Calu3 (cell line): ENCODE measurements around the gene CGA. TPM values are rescaled to one million over a fixed set of nuclear protein-coding genes. Genes with fewer than 3 reads are reported as not detected.

Experiments used
- BruUV-seq: library from RNA; stranded (reverse); fragments of 400-500 nt; replicated peaks from 2 replicates; lab custom pipeline; 2021; lab: Mats Ljungman, UMichigan
- CTCF ChIA-PET: fragments of 300-600 bp; sonication (Branson Sonifier 250); formaldehyde crosslinking; loops from one replicate; lab custom pipeline; 2022; ENCODE audit warnings: antibody characterized with exemption; lab: Charles Lee
- DNase-seq: peaks from one replicate; pipeline ENCODE4 v3.0.0; 2022
- H3K27ac Mint-ChIP-seq: one replicate; pipeline ENCODE4 v1.8.0; 2022; ENCODE audit warnings: mixed read lengths; ENCODE audit not compliant: unreplicated experiment
- H3K27me3 Mint-ChIP-seq: one replicate; pipeline ENCODE4 v1.8.0; 2022; ENCODE audit warnings: mixed read lengths; ENCODE audit not compliant: unreplicated experiment
- H3K36me3 Mint-ChIP-seq: one replicate; pipeline ENCODE4 v1.8.0; 2022; ENCODE audit warnings: mild to moderate bottlenecking, moderate library complexity, mixed read lengths; ENCODE audit not compliant: insufficient read depth, unreplicated experiment
- H3K4me1 Mint-ChIP-seq: one replicate; pipeline ENCODE4 v1.8.0; 2022; ENCODE audit warnings: mild to moderate bottlenecking, low read depth, mixed read lengths; ENCODE audit not compliant: unreplicated experiment
- H3K4me3 Mint-ChIP-seq: one replicate; pipeline ENCODE4 v1.8.0; 2022; ENCODE audit warnings: mild to moderate bottlenecking, low read depth, moderate library complexity, mixed read lengths; ENCODE audit not compliant: unreplicated experiment
- H3K9me3 Mint-ChIP-seq: one replicate; pipeline ENCODE4 v1.8.0; 2022; ENCODE audit warnings: low read depth, mixed read lengths; ENCODE audit not compliant: unreplicated experiment
- intact Hi-C: fragments of 100-400 bp; cut with micrococcal nuclease; formaldehyde crosslinking; loops from one replicate; pipeline ENCODE4 v1.10.0; 2022; ENCODE audit not compliant: unreplicated experiment
- total RNA-seq: library from RNA; stranded (reverse); gene quantifications from 2 replicates; pipeline ENCODE4 v1.2.3, GENCODE V29; 2022
- TF ChIP-seq, protein P1 (sequence below): fragments of 200-600 bp; IDR thresholded peaks from one replicate; pipeline ENCODE4 v1.8.0; 2022; ENCODE audit warnings: antibody characterized with exemption; ENCODE audit not compliant: unreplicated experiment

Gene CGA
- total RNA-seq, 1 experiment from 2014 or later: not detected

DNA sequence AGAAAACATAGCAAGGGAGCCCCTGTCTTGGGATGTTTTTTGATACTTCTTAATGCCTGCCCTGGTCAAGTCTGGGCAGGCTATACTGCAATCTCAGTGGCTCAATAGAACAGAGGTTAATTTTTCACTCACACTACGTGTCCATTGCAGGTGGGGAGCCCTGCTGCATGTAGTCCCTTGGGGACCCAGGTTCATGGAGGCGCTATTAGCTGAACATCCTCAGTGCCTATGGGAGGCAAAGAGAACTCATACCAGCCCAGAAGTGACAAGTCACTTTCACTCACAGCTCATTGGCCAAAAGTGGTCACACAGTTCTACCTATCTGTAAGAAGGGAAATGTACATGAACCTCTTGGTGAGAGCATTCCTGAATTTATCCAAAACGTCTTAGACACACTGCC lies 23.2 kb downstream of the CGA start:
- H3K4me3 Mint-ChIP-seq: no peak overlapping the region
- no TSS peak for BruUV-seq
- peaks cover 15% of the 10 kb centered on the region for H3K27me3 Mint-ChIP-seq
- TF ChIP-seq, protein P1, sequence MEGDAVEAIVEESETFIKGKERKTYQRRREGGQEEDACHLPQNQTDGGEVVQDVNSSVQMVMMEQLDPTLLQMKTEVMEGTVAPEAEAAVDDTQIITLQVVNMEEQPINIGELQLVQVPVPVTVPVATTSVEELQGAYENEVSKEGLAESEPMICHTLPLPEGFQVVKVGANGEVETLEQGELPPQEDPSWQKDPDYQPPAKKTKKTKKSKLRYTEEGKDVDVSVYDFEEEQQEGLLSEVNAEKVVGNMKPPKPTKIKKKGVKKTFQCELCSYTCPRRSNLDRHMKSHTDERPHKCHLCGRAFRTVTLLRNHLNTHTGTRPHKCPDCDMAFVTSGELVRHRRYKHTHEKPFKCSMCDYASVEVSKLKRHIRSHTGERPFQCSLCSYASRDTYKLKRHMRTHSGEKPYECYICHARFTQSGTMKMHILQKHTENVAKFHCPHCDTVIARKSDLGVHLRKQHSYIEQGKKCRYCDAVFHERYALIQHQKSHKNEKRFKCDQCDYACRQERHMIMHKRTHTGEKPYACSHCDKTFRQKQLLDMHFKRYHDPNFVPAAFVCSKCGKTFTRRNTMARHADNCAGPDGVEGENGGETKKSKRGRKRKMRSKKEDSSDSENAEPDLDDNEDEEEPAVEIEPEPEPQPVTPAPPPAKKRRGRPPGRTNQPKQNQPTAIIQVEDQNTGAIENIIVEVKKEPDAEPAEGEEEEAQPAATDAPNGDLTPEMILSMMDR: no peak
- CTCF ChIA-PET: no interaction called here
- H3K9me3 Mint-ChIP-seq: no peaks in the 10 kb centered on the region
- peaks cover 7% of the 10 kb centered on the region for H3K4me1 Mint-ChIP-seq
- no peaks in the 10 kb centered on the region for H3K36me3 Mint-ChIP-seq
- H3K27ac Mint-ChIP-seq: no peak overlapping the region
- intact Hi-C loops: loop anchor here (10.0 kb wide), 1 partner anchor 63 kb away; no protein-coding TSS in a partner anchor
- no peak for DNase-seq

DNA sequence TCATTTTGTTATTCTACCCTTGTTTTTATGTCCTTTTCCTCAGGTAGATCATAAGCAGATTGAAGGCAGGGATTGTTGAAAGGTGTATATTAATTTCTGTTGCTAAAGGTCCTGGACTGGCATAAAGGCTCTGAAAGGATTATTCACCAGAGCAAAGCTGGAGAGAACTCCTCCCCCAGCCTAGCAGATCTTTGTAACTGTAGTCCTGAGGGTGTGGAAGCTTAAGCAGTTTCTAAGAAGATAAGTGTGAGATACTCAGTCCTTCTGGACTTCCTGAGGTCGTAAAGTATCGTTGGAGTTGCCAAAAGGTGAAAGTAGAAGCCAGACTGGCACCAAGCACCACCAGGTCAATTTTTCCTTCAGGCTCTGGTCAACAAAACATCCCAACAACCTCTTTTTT lies 24.2 kb downstream of the CGA start:
- intact Hi-C loops: loop anchor here (10.0 kb wide), 1 partner anchor 64 kb away; no protein-coding TSS in a partner anchor
- H3K9me3 Mint-ChIP-seq: no peaks in the 10 kb centered on the region
- BruUV-seq: no TSS peak
- CTCF ChIA-PET: no interaction called here
- DNase-seq: no peak
- H3K27me3 Mint-ChIP-seq: peaks cover 15% of the 10 kb centered on the region
- H3K36me3 Mint-ChIP-seq: no peaks in the 10 kb centered on the region
- H3K4me3 Mint-ChIP-seq: no peak overlapping the region
- no peak overlapping the region for H3K27ac Mint-ChIP-seq
- peaks cover 9% of the 10 kb centered on the region for H3K4me1 Mint-ChIP-seq
- TF ChIP-seq, protein P1: no peak

DNA sequence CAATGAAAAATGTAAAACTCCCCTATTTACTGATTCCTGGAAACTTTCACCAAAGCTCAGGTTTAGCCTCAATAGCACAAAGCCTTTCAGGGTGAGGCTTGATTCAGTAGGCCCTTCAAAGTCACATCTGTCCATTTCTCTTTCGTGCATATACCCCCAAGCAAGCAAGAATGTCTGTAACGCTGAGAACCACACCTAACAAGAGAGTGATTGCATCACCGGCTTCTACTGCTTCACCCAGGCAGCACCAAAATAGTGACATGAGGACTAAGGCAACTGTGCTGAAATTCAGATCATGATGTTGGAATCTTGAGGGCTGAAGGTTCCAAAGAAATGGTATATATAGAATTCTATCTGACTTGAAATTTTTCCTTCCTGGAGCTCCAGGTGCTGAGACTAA lies 26.1 kb downstream of the CGA start:
- H3K4me3 Mint-ChIP-seq: no peak overlapping the region
- peaks cover 15% of the 10 kb centered on the region for H3K27me3 Mint-ChIP-seq
- intact Hi-C loops: loop anchor here (5.0 kb wide), 1 partner anchor 169 kb away; no protein-coding TSS in a partner anchor
- BruUV-seq: no TSS peak
- CTCF ChIA-PET: no interaction called here
- H3K4me1 Mint-ChIP-seq: peaks cover 9% of the 10 kb centered on the region
- no peaks in the 10 kb centered on the region for H3K9me3 Mint-ChIP-seq
- no peak overlapping the region for H3K27ac Mint-ChIP-seq
- no peaks in the 10 kb centered on the region for H3K36me3 Mint-ChIP-seq
- TF ChIP-seq, protein P1: no peak
- DNase-seq: no peak

DNA sequence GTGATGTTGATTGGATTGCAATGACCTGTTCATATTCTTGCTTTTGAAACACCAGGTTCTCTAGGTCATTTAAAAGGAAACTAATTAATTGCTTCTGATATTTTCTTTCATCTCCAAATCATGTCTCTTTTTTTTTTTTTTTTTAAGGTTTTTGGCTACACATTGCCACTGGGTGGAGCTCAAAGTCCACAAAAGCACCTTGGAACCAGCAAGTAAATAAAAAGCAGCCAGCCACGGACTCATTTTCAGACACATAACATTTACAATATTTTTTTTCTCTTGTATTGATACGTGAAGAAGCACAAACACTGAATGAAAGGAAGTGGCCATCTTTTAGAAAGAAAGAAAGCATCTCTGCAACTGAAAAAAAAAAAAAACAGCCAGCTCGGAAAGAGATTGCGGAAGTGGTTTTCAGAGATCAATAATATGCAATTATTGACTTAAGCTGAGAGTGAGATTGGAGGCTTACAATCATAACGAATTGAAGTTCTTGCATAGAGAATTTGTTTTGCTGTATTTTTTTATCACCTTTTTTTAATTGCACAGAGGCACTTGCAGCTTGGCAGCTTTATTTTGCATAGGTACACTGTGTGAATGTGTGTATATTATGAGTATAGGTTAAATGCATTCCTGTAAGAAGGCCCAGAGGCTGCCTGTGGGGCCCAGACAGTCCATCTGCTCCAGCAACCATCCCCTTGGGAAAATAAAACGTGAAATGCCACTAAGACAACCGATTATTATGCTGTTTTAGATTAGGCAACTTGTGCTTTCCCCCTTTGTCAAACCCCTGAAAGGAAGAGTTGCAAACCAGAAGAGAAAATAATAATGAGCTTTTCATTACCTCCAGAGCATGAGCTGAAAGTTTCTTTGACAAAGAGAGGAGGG lies 28.2 kb downstream of the CGA start:
- TF ChIP-seq, protein P1: peak; percentile 51
- CTCF ChIA-PET: interaction anchor here (0.6 to 1.7 kb wide), 10 partner anchors 12 to 1310 kb away, joined by 3 to 12 read pairs (median 4); no protein-coding TSS in a partner anchor
- peak; percentile 42 for DNase-seq
- Mint-ChIP-seq H3K4me1 (peaks cover 9% of the 10 kb centered on the region), H3K27me3 (peaks cover 29% of the 10 kb centered on the region), H3K4me3 (peak overlapping the region; percentile 50), H3K36me3 (no peaks in the 10 kb centered on the region), H3K27ac (no peak overlapping the region), H3K9me3 (no peaks in the 10 kb centered on the region)
- intact Hi-C loops: loop anchor here (2.0 to 5.0 kb wide), 2 partner anchors 171 to 324 kb away; no protein-coding TSS in a partner anchor
- BruUV-seq: no TSS peak
